Fibroblast of the conjunctiva (primary cell): Measurements from ENCODE around the gene PYGM.
"Not testable (repeated sequence)": the region's sequence is repeated elsewhere in the genome, so short reads cannot be mapped to it uniquely, and the experiment has no call there.

Experiments
- DNase-seq: peaks from one replicate; pipeline ENCODE4 v3.0.0-alpha.2; 2010; ENCODE audit warnings: low read depth

PYGM gene

DNA sequence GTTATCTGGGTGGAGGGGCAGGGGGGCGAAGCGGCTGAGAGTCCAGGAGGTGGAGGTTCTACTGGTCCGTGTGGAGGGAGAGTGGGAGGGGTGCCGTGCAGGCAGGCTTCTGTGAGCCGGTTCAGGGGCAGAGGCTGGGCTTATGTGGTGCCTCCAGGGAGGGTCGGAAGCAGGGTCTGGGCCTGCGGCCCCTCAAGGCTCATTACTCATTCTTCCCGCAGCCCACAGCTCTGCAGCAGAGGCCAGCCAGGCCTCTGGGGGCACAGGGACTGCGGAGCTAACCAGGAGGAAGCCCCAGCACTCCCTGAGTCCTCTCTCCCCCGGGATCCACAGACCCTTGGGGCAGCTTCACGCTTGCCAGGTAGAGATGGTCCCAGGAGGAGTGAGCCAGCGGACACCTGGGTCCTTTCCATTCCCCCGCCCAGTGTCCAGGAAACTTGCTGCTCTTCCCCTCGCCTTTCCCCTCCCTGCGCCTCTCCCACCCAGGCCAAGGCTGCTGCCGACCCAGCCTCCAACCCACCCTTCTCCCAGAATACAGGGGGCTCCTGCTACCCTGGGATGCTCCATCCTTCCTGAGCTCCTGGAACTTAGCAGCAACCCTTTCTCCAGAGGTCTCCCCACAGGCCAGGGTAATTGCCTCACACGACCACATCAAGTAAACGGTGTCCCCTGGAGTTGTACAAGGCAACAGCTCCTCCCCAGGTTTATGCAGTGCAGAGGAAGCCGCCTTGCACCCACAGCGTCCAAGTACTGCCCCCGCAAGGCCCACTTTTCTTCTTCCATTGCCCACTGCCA is 43.1 kb downstream of the PYGM start:
- no peak for DNase-seq

DNA sequence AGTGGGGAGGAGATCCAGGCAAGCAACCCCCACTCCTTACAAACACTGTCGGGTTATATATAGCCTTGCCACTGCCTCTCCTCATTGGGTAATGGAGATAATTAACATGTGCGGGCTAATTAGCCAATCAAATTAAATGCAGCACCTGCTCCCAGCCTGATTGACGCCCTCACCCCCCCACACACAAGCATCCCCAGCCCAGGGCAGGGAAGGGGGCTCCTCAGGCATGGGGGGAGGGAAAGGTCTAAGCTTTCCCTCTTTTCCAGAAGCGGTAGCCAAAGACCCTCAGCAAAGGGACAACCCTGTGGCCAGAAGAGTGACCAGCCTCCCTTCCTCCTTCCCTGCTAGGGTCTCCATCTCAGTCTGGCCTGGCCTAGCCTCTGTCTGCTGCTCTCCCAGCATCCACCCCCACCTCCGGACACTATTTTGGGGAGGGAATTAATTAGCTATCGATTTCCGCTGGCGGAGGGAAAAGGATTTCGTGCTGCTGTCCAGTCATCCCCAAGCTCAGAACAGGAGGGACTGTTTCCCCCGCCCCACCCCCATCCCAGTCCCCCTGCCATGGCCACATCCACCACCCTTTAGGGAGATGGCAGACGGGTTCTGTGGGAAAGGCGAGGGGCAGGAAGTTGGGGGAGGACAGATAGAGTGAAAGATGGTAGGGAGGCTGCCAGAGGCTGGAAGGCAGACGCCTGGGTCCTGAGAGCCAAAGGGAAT is 43.9 kb downstream of the PYGM start:
- DNase-seq, result no peak

DNA sequence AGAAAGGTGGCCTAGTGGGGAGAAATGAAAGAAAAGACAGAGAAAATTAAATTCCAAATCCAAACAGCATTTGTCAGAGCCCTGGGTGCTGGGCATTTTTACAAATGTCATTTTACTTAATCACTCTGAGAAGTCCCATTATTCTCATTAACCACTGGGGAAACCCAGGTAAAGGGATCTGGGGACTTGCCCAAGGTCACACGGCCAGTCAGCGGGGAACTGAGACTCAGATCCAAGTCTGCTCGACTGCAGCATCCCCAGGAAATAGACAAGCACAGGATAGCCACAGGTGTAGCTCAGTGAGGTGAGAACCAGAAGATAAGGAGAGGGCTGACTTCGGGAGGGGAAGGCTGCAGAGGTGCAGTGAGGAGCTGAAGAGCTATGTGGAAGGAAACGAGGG is 44.7 kb downstream of the PYGM start:
- DNase-seq, result no peak

DNA sequence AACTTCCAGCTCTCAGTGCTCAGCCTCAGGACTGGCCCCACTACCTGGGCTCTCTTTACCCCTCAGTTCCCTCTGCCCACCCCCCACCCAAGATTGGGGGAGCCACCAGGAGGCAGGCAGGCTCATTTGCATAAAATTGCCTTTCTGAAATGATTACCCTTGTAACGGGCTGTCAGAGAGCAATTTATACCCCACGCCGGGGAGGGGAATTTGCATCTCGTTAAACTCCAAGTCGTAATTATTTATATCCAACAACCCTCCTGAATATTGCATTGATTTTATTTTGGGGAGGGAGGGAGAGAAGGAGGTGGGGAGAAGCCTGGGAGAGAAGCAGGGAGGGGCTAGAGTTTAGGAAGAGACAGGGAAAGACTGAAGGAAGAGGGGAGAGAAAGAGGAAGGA is 45.1 kb downstream of the PYGM start:
- no peak for DNase-seq

DNA sequence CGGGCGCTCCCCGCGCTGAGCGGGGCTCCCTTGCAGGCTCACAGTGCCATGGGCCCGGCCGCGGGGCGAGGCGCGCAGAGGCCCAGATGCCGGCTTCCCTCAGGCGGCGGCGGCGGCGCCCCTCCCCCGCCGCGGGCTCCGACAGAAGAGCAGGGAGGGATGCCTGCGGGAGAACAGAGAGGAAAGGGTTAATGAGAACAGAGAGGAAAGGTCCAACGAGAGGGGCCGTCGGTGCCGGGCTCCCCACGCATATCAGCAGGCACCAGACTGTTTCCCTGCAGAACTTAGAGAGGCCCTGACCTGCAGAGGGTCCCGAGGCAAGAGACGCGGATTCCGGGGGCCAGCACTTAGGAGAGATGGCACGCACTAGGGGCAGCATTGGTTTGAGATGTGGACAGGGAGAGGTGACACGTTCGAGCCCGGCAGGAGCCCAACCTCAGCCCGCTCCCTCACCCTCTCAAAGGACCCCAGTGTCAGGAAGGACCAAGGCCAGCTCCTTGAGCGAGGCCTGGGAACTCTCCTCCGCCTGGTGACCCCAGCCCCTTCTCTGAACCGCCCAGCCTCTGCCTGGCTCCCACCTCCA is 45.9 kb downstream of the PYGM start:
- DNase-seq, result no peak

DNA sequence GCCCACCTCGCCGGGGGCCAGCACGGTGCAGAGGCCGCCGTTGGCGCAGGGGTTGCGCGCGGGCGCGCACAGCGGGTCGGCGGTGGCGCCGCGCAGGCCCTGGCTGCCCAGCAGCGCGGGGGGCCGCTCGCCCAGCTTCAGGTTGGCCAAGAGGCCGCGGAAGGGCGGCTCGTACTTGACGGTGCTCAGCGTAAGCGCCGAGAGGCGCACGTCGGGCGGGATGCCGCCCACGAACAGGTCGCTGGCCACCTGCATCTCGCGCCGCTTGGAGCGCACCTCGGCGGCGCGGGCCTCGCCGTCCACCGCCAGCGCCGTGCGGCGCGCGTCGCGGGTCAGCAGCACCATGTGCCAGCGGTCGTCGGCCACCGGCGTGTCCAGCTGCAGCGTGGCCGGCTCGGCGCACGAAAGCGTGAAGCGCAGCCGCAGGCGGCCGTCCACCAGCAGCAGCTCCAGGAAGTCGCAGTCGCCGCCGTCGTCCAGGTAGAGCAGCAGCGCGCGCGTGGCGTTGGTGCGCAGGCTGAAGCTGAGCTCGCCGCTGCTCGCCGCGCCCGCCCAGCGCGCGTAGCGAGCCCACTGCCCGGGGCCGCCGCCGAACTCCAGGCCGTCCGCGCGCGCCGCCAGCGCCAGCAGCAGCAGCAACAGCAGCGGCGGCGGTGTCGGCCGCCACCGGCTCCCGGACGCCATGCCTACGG is 46.6 kb downstream of the PYGM start:
- no peak for DNase-seq

DNA sequence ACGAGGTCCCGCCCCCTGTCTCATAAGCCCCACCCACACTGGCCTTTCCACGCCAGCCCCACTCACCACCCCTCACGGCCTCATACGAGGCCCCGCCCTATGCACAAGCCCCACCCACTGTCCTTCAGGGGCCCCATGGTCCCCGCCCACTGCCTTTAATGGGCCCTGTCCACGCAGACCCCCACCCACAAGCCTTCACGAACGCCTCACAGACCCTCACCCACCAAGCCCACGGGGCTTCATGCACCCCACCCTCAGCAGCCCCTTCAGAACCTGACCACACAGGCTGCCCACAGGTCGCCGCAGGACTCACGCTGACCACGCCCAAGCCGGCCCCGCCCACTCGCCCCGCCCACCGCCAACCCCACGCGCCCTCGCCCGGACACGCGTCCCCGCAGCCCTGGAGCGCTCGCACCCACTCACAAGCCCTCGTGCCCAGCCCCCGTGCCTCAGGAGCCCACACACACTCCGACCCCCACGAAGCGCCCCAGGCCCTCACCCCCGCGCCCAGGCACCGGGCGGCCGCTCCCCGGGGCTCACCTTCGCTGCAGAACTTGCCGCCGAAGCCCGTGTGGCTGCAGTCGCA is 47.3 kb downstream of the PYGM start:
- DNase-seq, result no peak

DNA sequence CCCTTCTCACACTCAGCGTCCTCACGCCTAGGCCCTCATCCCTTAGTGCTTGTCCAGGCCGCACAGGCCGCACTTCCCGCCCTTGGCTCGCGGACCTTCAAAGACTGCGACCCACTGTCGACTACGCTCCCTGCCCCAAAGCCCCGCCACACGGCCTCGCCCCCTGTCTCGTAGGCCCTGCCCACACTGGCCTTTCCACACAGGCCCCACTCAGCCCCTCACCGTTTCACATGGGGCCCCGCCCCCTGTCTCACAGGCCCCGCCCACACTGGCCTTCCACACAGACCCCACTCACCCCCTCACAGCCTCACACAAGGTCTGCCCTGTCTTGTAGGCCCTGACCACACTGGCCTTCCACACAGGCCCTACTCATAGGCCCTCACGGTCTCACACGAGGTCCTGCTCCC is 47.8 kb downstream of the PYGM start:
- DNase-seq, result no peak

DNA sequence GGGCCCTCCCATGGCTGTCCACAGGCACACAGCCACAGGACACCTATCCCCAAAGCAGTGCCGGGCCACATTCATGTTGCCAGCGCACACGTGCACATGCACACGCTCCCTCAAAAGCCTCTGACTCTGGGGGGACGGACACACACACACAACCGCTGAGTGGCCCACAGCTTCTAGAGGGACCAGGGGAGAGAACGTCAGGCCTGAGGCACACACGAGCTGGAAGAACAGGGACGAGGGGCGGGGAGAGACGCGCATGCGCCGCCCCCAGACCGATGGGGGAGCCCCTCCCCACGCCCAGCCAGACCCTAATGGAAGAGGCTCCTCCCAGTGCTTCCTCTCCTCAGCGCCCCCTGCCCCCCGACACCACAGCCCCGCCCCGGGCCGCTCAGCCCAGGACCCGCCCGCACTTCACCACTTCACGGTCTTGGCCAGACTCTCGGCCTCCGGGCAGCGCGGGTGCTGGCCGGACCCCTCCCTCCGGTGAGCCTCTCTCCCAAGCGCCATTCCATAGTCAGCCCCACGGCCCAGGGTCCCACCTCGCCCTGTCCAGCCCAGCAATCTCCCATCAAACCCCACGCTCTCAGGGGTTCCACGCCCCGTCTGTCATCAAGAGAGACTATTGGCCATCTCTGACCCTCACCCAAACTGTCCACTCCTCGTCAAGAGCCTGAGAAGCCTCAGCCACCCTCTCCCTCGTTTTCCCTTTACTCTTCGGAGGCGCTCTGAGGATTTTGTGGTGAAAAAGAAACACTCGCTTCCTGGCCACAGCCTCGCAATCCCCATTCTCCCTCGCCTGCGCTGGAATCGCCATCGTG is 48.4 kb downstream of the PYGM start:
- DNase-seq, result no peak

DNA sequence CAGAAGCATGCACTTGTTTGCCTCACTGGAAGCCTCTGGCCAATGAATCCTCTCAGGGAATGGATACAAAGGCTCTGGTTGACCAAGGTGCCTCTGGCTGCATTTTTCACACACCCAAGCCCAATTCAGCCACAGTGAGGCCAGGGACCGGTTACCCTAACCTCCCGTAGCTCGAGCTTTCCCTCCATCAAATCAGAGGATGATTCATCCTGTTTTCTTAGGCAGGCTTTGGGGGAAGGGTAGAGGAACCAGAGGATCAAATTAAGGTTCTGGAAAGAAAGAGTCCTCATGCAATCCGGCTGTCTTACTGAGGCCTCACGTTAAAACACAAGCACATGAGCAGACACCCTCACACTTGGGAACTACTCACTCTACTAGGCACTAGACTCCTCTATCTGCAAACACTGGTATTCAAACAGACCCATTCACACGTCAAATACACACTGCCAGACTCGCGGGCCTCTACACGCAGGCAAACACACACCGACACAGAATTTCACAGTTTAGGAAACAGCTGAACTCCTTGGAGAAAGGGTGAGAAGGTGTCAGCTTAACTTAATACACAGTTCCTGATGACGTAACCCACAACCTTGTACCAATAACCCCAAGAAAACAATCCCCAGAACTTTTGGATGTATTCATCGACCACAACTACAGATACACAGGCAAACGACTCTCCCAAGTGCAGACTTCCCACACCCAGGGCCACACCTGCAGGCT is 49.2 kb downstream of the PYGM start:
- DNase-seq, result peak; percentile 12

DNA sequence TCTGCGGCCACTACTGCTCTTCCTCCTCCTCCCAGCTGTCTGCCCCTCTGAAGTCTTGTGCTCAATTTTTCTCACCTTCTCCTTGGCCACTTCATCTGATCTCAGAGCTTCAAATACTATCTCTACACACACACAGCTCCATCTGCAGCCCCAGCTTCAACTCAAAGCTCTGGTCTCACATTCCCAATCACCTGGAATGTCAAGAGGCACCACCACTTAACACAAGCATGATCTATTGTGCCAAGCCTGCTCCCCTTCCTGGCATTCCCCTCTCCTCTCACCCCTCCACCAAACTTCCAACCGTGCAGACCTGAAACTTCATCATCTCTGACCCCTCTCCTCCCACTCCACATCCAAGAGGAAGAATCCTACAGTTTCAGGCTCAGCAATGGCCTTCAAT is 54.3 kb downstream of the PYGM start:
- DNase-seq, result no peak

DNA sequence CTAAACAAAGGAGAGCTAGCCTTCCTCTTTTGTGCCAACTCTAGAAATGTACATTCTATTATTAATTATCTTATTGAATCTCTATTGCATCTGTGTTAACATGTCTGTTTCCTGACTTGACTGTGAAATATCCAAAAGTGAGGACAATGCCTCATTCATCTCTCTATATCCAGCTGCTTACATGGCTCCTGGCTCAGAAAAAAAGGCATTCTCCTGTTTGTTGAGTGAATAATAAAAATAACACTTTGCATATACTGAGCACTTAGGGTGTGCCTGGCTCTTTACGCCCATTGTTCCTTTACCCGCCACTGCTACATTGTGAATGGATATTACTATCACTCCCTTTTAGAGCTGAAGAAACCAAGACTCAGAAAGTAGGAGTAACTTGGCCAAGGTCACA is 56.7 kb downstream of the PYGM start:
- no peak for DNase-seq

DNA sequence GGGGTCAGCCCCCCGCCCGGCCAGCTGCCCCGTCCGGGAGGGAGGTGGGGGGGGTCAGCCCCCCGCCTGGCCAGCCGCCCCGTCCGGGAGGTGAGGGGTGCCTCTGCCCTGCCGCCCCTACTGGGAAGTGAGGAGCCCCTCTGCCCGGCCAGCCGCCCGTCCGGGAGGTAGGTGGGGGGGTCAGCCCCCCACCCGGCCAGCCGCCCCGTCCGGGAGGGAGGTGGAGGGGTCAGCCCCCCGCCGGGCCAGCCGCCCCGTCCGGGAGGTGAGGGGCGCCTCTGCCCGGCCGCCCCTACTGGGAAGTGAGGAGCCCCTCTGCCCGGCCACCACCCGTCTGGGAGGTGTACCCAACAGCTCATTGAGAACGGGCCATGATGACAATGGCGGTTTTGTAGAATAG is 57.8 kb downstream of the PYGM start:
- DNase-seq, result not testable (repeated sequence)

DNA sequence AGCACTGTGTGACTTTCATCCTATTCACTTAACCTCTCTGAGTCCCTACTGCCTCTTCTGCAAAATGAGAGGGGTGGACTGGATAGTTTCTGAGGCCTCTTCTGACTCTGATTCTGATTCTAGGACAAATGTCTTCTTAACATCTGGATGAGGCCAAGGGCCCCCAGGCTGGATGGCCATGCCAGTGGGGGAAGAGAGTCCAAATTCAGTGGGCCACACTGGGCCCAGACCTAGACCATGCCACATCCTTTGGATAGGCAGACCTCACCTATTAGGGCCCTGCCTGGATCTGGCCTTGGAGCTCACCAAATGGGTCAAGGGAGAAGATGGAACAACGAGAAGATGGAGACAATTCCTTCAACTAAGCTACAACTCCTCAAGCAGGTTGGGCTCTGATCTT is 61.3 kb downstream of the PYGM start:
- no peak for DNase-seq

DNA sequence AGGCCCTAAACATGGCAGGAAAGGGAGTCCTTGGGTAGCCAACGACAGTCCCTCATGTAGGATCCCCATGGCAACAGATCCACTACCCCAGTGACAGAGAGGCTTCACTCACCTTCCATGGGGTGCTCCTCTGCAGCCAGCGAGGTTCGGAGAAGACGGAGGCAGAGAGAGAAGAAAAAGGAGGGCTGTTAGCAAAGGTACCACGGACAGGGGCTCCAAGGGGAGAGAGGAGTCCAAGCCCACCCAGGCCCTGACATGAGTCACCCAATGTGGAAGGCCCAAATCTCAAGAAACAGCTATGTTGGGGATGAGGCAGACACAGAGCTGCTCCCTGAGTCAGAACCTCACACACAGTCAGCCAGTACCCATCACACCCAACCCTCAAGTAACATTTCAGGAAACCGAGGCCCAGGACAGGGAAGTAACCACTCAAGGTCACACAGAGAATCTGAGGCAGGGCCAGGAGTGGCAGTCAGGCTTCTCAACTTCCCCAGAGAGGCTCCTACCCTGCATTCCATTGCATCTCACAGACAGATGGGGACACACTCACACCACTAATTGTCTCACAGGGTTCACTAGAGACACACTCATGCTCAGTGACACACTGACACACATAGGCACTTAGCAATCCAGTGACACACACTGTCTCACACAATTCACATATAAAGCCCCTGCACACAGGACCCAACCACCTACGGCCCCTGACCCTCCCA is 62.0 kb downstream of the PYGM start:
- DNase-seq, result no peak
